ENCODE measurements around the gene AKT1.

AKT1 gene

DNA sequence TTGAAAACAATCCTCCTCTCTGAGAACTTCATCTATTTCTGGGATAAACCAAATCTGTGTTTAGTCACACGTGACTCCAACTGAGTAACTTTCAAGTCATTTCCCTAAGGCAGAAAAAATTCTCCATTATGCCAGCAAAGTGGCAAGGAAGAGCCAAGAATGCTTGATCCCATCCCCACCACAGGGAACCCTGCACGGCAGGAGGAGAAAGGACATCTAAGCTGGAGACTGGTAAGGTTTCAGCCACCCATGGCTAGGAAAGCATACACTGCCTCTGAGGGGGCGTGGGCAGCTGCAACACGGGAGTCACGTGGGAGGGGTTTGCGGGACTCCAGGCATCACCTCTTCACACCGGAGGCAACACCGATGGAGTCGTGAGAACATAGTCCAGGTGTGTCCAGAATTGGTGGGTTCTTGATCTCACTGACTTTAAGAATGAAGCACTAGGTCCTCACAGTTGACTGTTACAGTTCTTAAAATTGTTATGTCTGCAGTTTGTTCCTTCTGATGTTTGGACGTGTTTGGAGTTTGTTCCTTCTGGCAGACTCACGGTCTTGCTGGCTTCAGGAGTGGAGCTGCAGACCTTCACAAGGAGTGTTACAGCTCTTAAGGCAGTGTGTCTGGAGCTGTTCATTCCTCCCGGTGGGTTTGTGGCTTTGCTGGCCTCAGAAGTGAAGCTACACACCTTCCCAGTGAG lies 45.3 kb downstream of the AKT1 start:
- TF ChIP-seq, protein P1, sequence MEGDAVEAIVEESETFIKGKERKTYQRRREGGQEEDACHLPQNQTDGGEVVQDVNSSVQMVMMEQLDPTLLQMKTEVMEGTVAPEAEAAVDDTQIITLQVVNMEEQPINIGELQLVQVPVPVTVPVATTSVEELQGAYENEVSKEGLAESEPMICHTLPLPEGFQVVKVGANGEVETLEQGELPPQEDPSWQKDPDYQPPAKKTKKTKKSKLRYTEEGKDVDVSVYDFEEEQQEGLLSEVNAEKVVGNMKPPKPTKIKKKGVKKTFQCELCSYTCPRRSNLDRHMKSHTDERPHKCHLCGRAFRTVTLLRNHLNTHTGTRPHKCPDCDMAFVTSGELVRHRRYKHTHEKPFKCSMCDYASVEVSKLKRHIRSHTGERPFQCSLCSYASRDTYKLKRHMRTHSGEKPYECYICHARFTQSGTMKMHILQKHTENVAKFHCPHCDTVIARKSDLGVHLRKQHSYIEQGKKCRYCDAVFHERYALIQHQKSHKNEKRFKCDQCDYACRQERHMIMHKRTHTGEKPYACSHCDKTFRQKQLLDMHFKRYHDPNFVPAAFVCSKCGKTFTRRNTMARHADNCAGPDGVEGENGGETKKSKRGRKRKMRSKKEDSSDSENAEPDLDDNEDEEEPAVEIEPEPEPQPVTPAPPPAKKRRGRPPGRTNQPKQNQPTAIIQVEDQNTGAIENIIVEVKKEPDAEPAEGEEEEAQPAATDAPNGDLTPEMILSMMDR (IDR thresholded peaks at IDR 0.05; ENCODE audit: low read length, missing control alignments): no peak
- H3K4me3 ChIP-seq (replicated peaks; ENCODE audit: low read depth, low read length): no peak overlapping the region
- no peak for DNase-seq (ENCODE audit: low read depth)

DNA sequence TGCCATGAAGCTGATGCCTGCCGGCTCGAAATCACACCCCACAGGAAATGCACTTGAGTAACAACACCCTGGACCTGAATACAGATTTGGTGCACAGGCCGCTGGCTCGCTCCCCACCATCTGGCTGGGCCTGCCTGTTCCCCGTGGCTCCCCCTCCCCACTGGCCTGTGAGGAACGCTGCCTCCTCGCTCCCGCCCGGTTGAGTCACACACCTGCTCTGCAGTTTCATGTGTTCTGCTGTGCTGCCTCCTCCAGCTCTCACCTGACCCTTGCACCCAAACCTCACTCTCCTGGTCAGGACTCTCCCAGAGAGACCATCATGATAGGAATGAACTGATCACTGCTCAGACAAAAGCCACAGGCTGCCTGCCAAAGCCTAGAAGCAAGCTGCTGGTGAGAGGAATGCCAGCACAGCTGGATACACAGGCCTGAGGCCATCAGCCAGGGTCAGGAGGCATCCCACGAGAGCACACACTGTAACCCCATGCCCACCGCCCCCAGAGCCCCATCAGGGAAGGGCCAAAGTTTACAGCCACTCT lies 46.4 kb downstream of the AKT1 start:
- no peak overlapping the region for H3K4me3 ChIP-seq (replicated peaks; ENCODE audit: low read depth, low read length)
- TF ChIP-seq, protein P1 (IDR thresholded peaks at IDR 0.05; ENCODE audit: low read length, missing control alignments): no peak
- DNase-seq (ENCODE audit: low read depth): no peak

DNA sequence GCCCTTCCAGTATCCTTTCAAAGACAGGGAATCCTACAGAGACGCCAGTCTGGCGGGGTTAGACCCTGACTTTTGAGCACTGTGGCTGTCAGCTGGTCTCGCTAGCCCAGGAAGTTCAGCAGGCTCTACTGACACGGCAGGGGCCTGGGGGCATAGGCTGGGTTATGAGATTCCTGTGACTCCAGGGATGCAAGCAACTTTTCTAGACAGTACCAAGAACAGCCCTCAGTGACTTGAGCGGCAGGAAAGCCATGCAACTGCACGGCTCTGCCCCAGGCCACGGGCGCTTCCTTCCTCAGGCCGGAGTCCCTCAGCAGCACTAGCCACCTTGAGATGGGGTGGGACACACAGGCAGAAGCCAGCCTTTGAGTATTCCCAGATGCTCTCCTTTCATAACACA lies 47.7 kb downstream of the AKT1 start:
- DNase-seq (ENCODE audit: low read depth): no peak
- TF ChIP-seq, protein P1 (IDR thresholded peaks at IDR 0.05; ENCODE audit: low read length, missing control alignments): no peak
- no peak overlapping the region for H3K4me3 ChIP-seq (replicated peaks; ENCODE audit: low read depth, low read length)

DNA sequence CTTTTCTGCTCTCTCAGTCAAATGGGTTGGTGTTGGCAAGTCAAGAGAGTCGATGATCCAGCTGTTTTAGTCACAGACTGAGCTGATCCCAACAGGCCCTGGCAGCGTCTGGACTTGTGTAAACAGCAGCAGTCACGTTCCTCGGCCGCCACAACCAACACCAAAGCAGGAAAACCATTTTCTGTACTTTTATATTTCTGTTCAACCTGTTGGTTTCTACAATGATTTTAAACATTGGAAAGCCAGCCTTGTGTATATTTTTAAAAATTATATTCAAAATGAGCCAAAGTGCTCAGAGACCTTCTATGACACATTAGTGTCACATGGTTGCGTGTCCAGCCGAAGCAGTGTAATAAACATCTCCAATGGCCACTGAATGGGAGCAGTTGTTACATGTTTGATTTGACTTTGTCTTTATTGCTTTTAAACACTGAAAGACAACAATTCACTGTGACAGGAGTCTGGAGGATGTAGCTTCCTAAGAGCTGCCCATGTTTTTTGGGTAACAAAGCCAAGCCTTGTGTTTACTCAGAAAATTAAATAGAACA lies 48.5 kb downstream of the AKT1 start:
- TF ChIP-seq, protein P1 (IDR thresholded peaks at IDR 0.05; ENCODE audit: low read length, missing control alignments): no peak
- no peak overlapping the region for H3K4me3 ChIP-seq (replicated peaks; ENCODE audit: low read depth, low read length)

DNA sequence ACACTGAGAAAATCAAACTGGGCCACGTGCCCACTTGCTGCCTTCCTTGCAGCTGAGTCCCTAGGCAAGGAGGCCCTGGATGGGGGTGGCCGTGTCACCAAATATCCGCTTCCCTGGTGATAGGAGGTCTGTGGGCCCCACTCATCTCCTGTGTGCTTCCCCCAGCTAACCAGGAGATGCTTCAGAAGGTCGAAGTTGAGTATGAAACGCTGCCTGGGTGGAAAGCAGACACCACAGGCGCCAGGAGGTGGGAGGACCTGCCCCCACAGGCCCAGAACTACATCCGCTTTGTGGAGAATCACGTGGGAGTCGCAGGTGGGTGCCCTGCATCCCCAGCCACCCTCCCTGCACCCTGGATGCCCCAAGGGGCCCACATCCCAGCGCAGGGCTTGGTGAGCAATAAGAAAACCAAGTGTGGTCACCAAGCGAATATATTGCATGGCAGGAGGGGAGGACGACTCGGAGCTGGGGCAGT lies 49.4 kb downstream of the AKT1 start:
- no peak overlapping the region for H3K4me3 ChIP-seq (replicated peaks; ENCODE audit: low read depth, low read length)
- TF ChIP-seq, protein P1 (IDR thresholded peaks at IDR 0.05; ENCODE audit: low read length, missing control alignments): no peak
- no peak for DNase-seq (ENCODE audit: low read depth)

More for the DNA sequence above, 48.5 kb downstream of the AKT1 start:
- no peak for DNase-seq (ENCODE audit: low read depth)

DNA sequence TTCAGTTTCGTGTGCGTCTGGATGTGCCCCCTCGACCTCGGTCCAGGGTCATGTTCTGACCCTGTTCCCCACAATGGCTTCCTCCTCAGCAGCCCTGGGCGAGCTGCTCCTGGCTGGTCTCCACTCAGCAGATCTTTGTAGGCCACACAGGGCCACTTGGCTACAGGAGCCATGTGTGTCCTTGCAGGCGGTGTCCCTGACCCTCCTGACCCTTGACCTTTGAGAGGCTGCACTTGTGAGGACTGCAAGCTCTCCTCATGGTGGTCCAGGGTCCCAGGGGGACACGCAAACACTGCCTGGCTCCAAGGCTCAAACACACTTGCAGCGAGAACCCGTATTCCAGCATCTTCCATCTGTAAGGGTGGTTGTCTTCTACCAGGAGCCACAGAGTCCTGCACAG lies 50.1 kb downstream of the AKT1 start:
- no peak for DNase-seq (ENCODE audit: low read depth)
- TF ChIP-seq, protein P1 (IDR thresholded peaks at IDR 0.05; ENCODE audit: low read length, missing control alignments): no peak
- H3K4me3 ChIP-seq (replicated peaks; ENCODE audit: low read depth, low read length): no peak overlapping the region
